Esophagus muscularis mucosa (tissue), 3 donors: ENCODE results near the gene ELFN2.

Source experiments
- CTCF ChIP-seq, 3 experiments: fragments of 200-600 bp in 2 of 3; fragments of 450-650 bp in 1 of 3; sonication (generic) in 2 of 3; IDR thresholded peaks; one replicate each; pipeline ENCODE4 v1.5.1; 2017 to 2019; ENCODE audit warnings: antibody characterized with exemption in 3 of 3, mild to moderate bottlenecking in 2 of 3, moderate library complexity in 1 of 3
- POLR2A ChIP-seq: fragments of 450-650 bp; IDR thresholded peaks from one replicate; pipeline ENCODE4 v1.6.1; 2017; ENCODE audit warnings: antibody characterized with exemption, moderate library complexity, mild to moderate bottlenecking, low read depth

GRCh38 chr22:37331034-37331428 is 96.2 kb downstream of the ELFN2 start:
- TF ChIP-seq CTCF (IDR thresholded peaks at IDR 0.05) (no peak), POLR2A (no peak)
